Femur (tissue), 1 donor: Measurements from ENCODE around the gene PRRC2B.
"Not testable (repeated sequence)": the region's sequence is repeated elsewhere in the genome, so short reads cannot be mapped to it uniquely, and the experiment has no call there.

ENCODE experiments used
- DNase-seq: peaks from one replicate; pipeline ENCODE4 v3.0.0-alpha.2; 2017

PRRC2B gene

GRCh38 chr9:131387394-131387793 lies 6.5 kb upstream of the PRRC2B start:
- DNase-seq, result no peak

GRCh38 chr9:131391020-131391419 lies 2.9 kb upstream of the PRRC2B start:
- DNase-seq, result no peak

GRCh38 chr9:131391504-131391903 lies 2.4 kb upstream of the PRRC2B start:
- no peak for DNase-seq

- DNase-seq, result peak; percentile 70
These were observed 724 bp downstream of the PRRC2B start for GRCh38 chr9:131394464-131395156.

GRCh38 chr9:131395157-131396098 lies 1.5 kb downstream of the PRRC2B start:
- DNase-seq, result peak; percentile 36

GRCh38 chr9:131396099-131396479 lies 2.2 kb downstream of the PRRC2B start:
- not testable (repeated sequence) for DNase-seq

- no peak for DNase-seq
These were observed 2.7 kb downstream of the PRRC2B start for GRCh38 chr9:131396626-131397025.

- DNase-seq, result no peak
These were observed 3.4 kb downstream of the PRRC2B start for GRCh38 chr9:131397100-131397790.

- no peak for DNase-seq
These were observed 4.3 kb downstream of the PRRC2B start for GRCh38 chr9:131398204-131398603.

- DNase-seq, result no peak
These were observed 6.1 kb downstream of the PRRC2B start for GRCh38 chr9:131399972-131400371.

GRCh38 chr9:131400627-131401026 lies 6.7 kb downstream of the PRRC2B start:
- DNase-seq, result no peak

GRCh38 chr9:131402073-131402472 lies 8.2 kb downstream of the PRRC2B start:
- DNase-seq, result no peak

GRCh38 chr9:131402738-131403492 lies 9.0 kb downstream of the PRRC2B start:
- peak; percentile 88 for DNase-seq

- no peak for DNase-seq
These were observed 9.5 kb downstream of the PRRC2B start for GRCh38 chr9:131403493-131403773.

- no peak for DNase-seq
These were observed 10.7 kb downstream of the PRRC2B start for GRCh38 chr9:131404581-131404980.

GRCh38 chr9:131404987-131405386 lies 11.1 kb downstream of the PRRC2B start:
- no peak for DNase-seq

- DNase-seq, result peak; percentile 63
These were observed 11.5 kb downstream of the PRRC2B start for GRCh38 chr9:131405428-131405827.

GRCh38 chr9:131405858-131406537 lies 12.1 kb downstream of the PRRC2B start:
- DNase-seq, result no peak

- no peak for DNase-seq
These were observed 12.9 kb downstream of the PRRC2B start for GRCh38 chr9:131406563-131407436.

- DNase-seq, result peak; percentile 44
These were observed 13.9 kb downstream of the PRRC2B start for GRCh38 chr9:131407717-131408195.

- no peak for DNase-seq
These were observed 15.6 kb downstream of the PRRC2B start for GRCh38 chr9:131409458-131409992.
